GM12878 (cell line): ENCODE results near the gene KLHDC2.

Experiments
- BCL11A ChIP-seq: IDR thresholded peaks from 2 replicates; pipeline ENCODE4 v1.6.1; 2011; ENCODE audit warnings: low read depth, low read length
- FOXM1 ChIP-seq: IDR thresholded peaks from 2 replicates; pipeline ENCODE4 v1.6.1; 2012; ENCODE audit warnings: low read depth, mild to moderate bottlenecking, inconsistent platforms, low read length, moderate library complexity
- JUNB ChIP-seq: IDR thresholded peaks from 2 replicates; pipeline ENCODE4 v1.6.1; 2016; ENCODE audit warnings: antibody characterized with exemption, mild to moderate bottlenecking
- MYC ChIP-seq: IDR thresholded peaks from 2 replicates; pipeline ENCODE4 v1.6.1; 2011; ENCODE audit warnings: mild to moderate bottlenecking, low read length, moderate library complexity, inconsistent platforms; ENCODE audit not compliant: insufficient read depth, insufficient replicate concordance, insufficient read length, severe bottlenecking
- POLR2A ChIP-seq: IDR thresholded peaks from 2 replicates; pipeline ENCODE4 v1.6.1; 2011; ENCODE audit warnings: low read depth, mild to moderate bottlenecking, low read length
- POU2F2 ChIP-seq: IDR thresholded peaks from 3 replicates; pipeline ENCODE4 v1.6.1; 2011; ENCODE audit warnings: low read depth, mild to moderate bottlenecking, low read length, borderline replicate concordance
- SIN3A ChIP-seq: IDR thresholded peaks from 2 replicates; pipeline ENCODE4 v1.6.1; 2012; ENCODE audit warnings: low read depth, low read length, improper control_type of control experiment
- SP1 ChIP-seq: IDR thresholded peaks from one replicate; pipeline ENCODE4 v1.6.1; 2011; ENCODE audit warnings: low read depth, low read length
- TF ChIP-seq, protein P1 (sequence below): fragments of 450-650 bp; formaldehyde crosslinking; IDR thresholded peaks from 2 replicates; pipeline ENCODE4 v1.4.0; 2020; ENCODE audit warnings: mild to moderate bottlenecking, moderate library complexity
- TF ChIP-seq, protein P2 (sequence below): fragments of 450-650 bp; IDR thresholded peaks from 2 replicates; pipeline ENCODE4 v1.6.1; 2018; ENCODE audit warnings: mild to moderate bottlenecking, low read depth, moderate library complexity; ENCODE audit not compliant: partially characterized antibody
- TF ChIP-seq, protein P3 (sequence below), 3 experiments: IDR thresholded peaks in 2 of 3; conservative IDR thresholded peaks in 1 of 3; 2 replicates each; pipeline ENCODE4 v1.5.1; 2011; ENCODE audit warnings: low read depth in 3 of 3, low read length in 3 of 3, mild to moderate bottlenecking in 3 of 3, control low read depth in 2 of 3, moderate library complexity in 2 of 3, inconsistent platforms in 1 of 3, mixed read lengths in 1 of 3; ENCODE audit not compliant: control insufficient read depth in 2 of 3, insufficient read depth in 1 of 3; ENCODE audit errors: extremely low read depth in 1 of 3
- TF ChIP-seq, protein P4 (sequence below): IDR thresholded peaks from 2 replicates; pipeline ENCODE4 v1.6.1; 2012; ENCODE audit warnings: low read depth, low read length, improper control_type of control experiment

DNA sequence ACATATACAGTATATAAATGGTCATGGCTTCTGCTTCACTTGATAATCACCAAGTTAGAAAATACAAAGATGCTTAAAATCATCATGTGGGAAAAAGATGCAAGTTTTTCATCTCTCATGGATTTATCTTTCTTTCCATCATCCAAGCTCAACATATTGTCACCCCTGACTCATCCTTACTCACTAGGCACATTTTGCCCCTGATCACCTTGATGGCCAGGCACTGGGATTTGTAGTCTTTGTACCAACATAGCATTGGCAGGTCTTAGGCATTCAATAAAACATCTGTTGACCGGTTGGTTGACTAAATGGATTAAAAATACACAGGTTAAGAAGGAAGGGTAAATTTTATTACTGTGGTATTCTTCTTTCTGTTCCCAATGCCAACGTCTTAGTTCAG, 28.1 kb downstream of the KLHDC2 start:
- TF ChIP-seq POLR2A (no peak), BCL11A (no peak), POU2F2 (no peak), JUNB (no peak), FOXM1 (no peak), MYC (no peak), SIN3A (no peak), SP1 (no peak)
- TF ChIP-seq, protein P1, sequence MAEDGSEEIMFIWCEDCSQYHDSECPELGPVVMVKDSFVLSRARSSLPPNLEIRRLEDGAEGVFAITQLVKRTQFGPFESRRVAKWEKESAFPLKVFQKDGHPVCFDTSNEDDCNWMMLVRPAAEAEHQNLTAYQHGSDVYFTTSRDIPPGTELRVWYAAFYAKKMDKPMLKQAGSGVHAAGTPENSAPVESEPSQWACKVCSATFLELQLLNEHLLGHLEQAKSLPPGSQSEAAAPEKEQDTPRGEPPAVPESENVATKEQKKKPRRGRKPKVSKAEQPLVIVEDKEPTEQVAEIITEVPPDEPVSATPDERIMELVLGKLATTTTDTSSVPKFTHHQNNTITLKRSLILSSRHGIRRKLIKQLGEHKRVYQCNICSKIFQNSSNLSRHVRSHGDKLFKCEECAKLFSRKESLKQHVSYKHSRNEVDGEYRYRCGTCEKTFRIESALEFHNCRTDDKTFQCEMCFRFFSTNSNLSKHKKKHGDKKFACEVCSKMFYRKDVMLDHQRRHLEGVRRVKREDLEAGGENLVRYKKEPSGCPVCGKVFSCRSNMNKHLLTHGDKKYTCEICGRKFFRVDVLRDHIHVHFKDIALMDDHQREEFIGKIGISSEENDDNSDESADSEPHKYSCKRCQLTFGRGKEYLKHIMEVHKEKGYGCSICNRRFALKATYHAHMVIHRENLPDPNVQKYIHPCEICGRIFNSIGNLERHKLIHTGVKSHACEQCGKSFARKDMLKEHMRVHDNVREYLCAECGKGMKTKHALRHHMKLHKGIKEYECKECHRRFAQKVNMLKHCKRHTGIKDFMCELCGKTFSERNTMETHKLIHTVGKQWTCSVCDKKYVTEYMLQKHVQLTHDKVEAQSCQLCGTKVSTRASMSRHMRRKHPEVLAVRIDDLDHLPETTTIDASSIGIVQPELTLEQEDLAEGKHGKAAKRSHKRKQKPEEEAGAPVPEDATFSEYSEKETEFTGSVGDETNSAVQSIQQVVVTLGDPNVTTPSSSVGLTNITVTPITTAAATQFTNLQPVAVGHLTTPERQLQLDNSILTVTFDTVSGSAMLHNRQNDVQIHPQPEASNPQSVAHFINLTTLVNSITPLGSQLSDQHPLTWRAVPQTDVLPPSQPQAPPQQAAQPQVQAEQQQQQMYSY = no peak
- TF ChIP-seq, protein P2, sequence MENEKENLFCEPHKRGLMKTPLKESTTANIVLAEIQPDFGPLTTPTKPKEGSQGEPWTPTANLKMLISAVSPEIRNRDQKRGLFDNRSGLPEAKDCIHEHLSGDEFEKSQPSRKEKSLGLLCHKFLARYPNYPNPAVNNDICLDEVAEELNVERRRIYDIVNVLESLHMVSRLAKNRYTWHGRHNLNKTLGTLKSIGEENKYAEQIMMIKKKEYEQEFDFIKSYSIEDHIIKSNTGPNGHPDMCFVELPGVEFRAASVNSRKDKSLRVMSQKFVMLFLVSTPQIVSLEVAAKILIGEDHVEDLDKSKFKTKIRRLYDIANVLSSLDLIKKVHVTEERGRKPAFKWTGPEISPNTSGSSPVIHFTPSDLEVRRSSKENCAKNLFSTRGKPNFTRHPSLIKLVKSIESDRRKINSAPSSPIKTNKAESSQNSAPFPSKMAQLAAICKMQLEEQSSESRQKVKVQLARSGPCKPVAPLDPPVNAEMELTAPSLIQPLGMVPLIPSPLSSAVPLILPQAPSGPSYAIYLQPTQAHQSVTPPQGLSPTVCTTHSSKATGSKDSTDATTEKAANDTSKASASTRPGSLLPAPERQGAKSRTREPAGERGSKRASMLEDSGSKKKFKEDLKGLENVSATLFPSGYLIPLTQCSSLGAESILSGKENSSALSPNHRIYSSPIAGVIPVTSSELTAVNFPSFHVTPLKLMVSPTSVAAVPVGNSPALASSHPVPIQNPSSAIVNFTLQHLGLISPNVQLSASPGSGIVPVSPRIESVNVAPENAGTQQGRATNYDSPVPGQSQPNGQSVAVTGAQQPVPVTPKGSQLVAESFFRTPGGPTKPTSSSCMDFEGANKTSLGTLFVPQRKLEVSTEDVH = no peak
- TF ChIP-seq, protein P3, sequence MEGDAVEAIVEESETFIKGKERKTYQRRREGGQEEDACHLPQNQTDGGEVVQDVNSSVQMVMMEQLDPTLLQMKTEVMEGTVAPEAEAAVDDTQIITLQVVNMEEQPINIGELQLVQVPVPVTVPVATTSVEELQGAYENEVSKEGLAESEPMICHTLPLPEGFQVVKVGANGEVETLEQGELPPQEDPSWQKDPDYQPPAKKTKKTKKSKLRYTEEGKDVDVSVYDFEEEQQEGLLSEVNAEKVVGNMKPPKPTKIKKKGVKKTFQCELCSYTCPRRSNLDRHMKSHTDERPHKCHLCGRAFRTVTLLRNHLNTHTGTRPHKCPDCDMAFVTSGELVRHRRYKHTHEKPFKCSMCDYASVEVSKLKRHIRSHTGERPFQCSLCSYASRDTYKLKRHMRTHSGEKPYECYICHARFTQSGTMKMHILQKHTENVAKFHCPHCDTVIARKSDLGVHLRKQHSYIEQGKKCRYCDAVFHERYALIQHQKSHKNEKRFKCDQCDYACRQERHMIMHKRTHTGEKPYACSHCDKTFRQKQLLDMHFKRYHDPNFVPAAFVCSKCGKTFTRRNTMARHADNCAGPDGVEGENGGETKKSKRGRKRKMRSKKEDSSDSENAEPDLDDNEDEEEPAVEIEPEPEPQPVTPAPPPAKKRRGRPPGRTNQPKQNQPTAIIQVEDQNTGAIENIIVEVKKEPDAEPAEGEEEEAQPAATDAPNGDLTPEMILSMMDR (IDR thresholded peaks at IDR 0.05 in 2 of 3, conservative IDR thresholded peaks at IDR 0.05 in 1 of 3; ENCODE audit: control insufficient read depth in 2 of 3, extremely low read depth in 1 of 3, insufficient read depth in 1 of 3, low read depth in 3 of 3, low read length in 3 of 3) = no peak
- TF ChIP-seq, protein P4, sequence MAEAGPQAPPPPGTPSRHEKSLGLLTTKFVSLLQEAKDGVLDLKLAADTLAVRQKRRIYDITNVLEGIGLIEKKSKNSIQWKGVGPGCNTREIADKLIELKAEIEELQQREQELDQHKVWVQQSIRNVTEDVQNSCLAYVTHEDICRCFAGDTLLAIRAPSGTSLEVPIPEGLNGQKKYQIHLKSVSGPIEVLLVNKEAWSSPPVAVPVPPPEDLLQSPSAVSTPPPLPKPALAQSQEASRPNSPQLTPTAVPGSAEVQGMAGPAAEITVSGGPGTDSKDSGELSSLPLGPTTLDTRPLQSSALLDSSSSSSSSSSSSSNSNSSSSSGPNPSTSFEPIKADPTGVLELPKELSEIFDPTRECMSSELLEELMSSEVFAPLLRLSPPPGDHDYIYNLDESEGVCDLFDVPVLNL = no peak
